HL-60 (cell line): Measurements from ENCODE around the gene EPS15.
"Not testable (repeated sequence)": the region's sequence is repeated elsewhere in the genome, so short reads cannot be mapped to it uniquely, and the experiment has no call there.

Source experiments
- DNase-seq, 2 experiments: peaks; one replicate each; pipeline ENCODE4 v3.0.0-alpha.2; 2010 to 2020; ENCODE audit warnings: low read depth in 1 of 2, low spot score in 1 of 2
- H3K27ac ChIP-seq: fragments of 250-450 bp; sonication (Bioruptor Pico); replicated peaks from 2 replicates; pipeline ENCODE4 v1.5.1; 2020; ENCODE audit warnings: mild to moderate bottlenecking, moderate library complexity
- H3K27me3 ChIP-seq: fragments of 250-450 bp; sonication (Bioruptor Pico); 2 replicates; pipeline ENCODE4 v1.5.1; 2021; ENCODE audit warnings: mild to moderate bottlenecking, moderate library complexity; ENCODE audit not compliant: insufficient read depth, poor library complexity, severe bottlenecking
- H3K4me3 ChIP-seq: replicated peaks from 2 replicates; pipeline ENCODE4 v1.5.1; 2011; ENCODE audit warnings: mild to moderate bottlenecking, control low read depth, low read length; ENCODE audit not compliant: insufficient read depth
- CTCF ChIP-seq: IDR thresholded peaks from one replicate; pipeline ENCODE4 v1.5.1; 2011; ENCODE audit warnings: low read length, control low read depth, inconsistent platforms; ENCODE audit not compliant: insufficient read depth
- GABPA ChIP-seq: IDR thresholded peaks from 2 replicates; pipeline ENCODE4 v1.6.1; 2012; ENCODE audit warnings: low read depth
- POLR2AphosphoS5 ChIP-seq: IDR thresholded peaks from 2 replicates; pipeline ENCODE4 v1.6.1; 2012; ENCODE audit warnings: low read depth
- REST ChIP-seq: IDR thresholded peaks from 2 replicates; pipeline ENCODE4 v1.6.1; 2012; ENCODE audit warnings: low read depth; ENCODE audit not compliant: insufficient replicate concordance
- SPI1 ChIP-seq: IDR thresholded peaks from 2 replicates; pipeline ENCODE4 v1.6.1; 2012; ENCODE audit warnings: low read depth, mild to moderate bottlenecking, borderline replicate concordance

The EPS15 gene

GRCh38 chr1:51415963-51416362 is 103.1 kb downstream of the EPS15 start:
- Histone ChIP-seq H3K27ac (no peak overlapping the region), H3K4me3 (no peak overlapping the region), H3K27me3 (no peaks in the 10 kb centered on the region)
- no peak for TF ChIP-seq GABPA
- TF ChIP-seq POLR2AphosphoS5 = no peak
- TF ChIP-seq CTCF = no peak
- no peak for TF ChIP-seq REST
- no peak for TF ChIP-seq SPI1
- no peak for DNase-seq

- TF ChIP-seq REST (no peak), GABPA (no peak), POLR2AphosphoS5 (no peak), CTCF (no peak), SPI1 (no peak)
- no peak for DNase-seq
- Histone ChIP-seq H3K4me3 (no peak overlapping the region), H3K27me3 (no peaks in the 10 kb centered on the region), H3K27ac (no peak overlapping the region)
These were observed 104.3 kb downstream of the EPS15 start for GRCh38 chr1:51414811-51415210.

GRCh38 chr1:51411820-51412219 is 107.2 kb downstream of the EPS15 start:
- not testable (repeated sequence) for H3K4me3 ChIP-seq, H3K27me3 ChIP-seq, H3K27ac ChIP-seq, DNase-seq

GRCh38 chr1:51410568-51411460 is 108.3 kb downstream of the EPS15 start:
- H3K27ac ChIP-seq = no peak overlapping the region
- no peak overlapping the region for H3K4me3 ChIP-seq
- DNase-seq = no peak
- H3K27me3 ChIP-seq = no peaks in the 10 kb centered on the region
- TF ChIP-seq REST (no peak), CTCF (no peak), GABPA (no peak), SPI1 (no peak), POLR2AphosphoS5 (no peak)

GRCh38 chr1:51409755-51410541 is 109.1 kb downstream of the EPS15 start:
- not testable (repeated sequence) for H3K4me3 ChIP-seq, H3K27me3 ChIP-seq, DNase-seq, H3K27ac ChIP-seq
